Ramos (cell line): ENCODE measurements around the gene ADTRP.

Experiments used
- in situ Hi-C: fragments of 300-500 bp; cut with MboI; formaldehyde crosslinking; loops from one replicate; pipeline ENCODE4 v1.14.3; 2022; ENCODE audit warnings: low sequenced_read_pairs; ENCODE audit not compliant: unreplicated experiment

ADTRP gene

GRCh38 chr6:11672256-11672655 is 106.3 kb downstream of the ADTRP start:
- in situ Hi-C loops: loop anchor here (25.0 kb wide), 1 partner anchor 940 kb away; no protein-coding TSS in a partner anchor

- in situ Hi-C loops: loop anchor here (25.0 kb wide), 1 partner anchor 943 kb away; no protein-coding TSS in a partner anchor
Observed at GRCh38 chr6:11669696-11670095, 108.9 kb downstream of the ADTRP start.

- in situ Hi-C loops: loop anchor here (25.0 kb wide), 1 partner anchor 944 kb away; no protein-coding TSS in a partner anchor
Observed at GRCh38 chr6:11668455-11668854, 110.1 kb downstream of the ADTRP start.

- in situ Hi-C loops: loop anchor here (25.0 kb wide), 1 partner anchor 944 kb away; no protein-coding TSS in a partner anchor
Observed at GRCh38 chr6:11667876-11668275, 110.7 kb downstream of the ADTRP start.

GRCh38 chr6:11665604-11666326 is 112.8 kb downstream of the ADTRP start:
- in situ Hi-C loops: loop anchor here (25.0 kb wide), 1 partner anchor 947 kb away; no protein-coding TSS in a partner anchor
